Mesenchymal stem cell (in vitro differentiated cells and primary cell): ENCODE measurements around the gene GBF1.
A peak's percentile ranks its signal among the peaks of the same experiment; 100 is the strongest.

Experiments
- DNase-seq: peaks from one replicate; pipeline ENCODE4 v3.0.0-alpha.2; 2013
- H2AFZ ChIP-seq: one replicate; pipeline ENCODE4 v1.6.1; 2013; ENCODE audit warnings: low read depth, mild to moderate bottlenecking, control low read depth, inconsistent platforms, low read length, moderate library complexity
- H2AK5ac ChIP-seq: 2 replicates; pipeline ENCODE4 v1.6.1; 2013; ENCODE audit warnings: low read length, moderate library complexity, mild to moderate bottlenecking, inconsistent platforms; ENCODE audit not compliant: severe bottlenecking
- H2BK120ac ChIP-seq: one replicate; pipeline ENCODE4 v1.6.1; 2013; ENCODE audit warnings: low read depth, mild to moderate bottlenecking, inconsistent platforms, low read length, moderate library complexity
- H2BK12ac ChIP-seq, 2 experiments: one replicate each; pipeline ENCODE4 v1.6.1; 2013; ENCODE audit warnings: inconsistent platforms in 2 of 2, low read length in 2 of 2, mild to moderate bottlenecking in 2 of 2, moderate library complexity in 2 of 2, control low read depth in 1 of 2
- H2BK15ac ChIP-seq: one replicate; pipeline ENCODE4 v1.6.1; 2013; ENCODE audit warnings: mild to moderate bottlenecking, low read depth, inconsistent platforms; ENCODE audit not compliant: poor library complexity, severe bottlenecking
- H2BK5ac ChIP-seq: 2 replicates; pipeline ENCODE4 v1.6.1; 2013; ENCODE audit warnings: low read depth, mild to moderate bottlenecking, low read length, control low read depth, inconsistent platforms; ENCODE audit not compliant: poor library complexity, severe bottlenecking
- H3K14ac ChIP-seq, 2 experiments: one replicate each; pipeline ENCODE4 v1.6.1; 2013; ENCODE audit warnings: inconsistent platforms in 2 of 2, low read length in 2 of 2, control low read depth in 1 of 2, mild to moderate bottlenecking in 1 of 2, moderate library complexity in 1 of 2
- H3K18ac ChIP-seq, 2 experiments: one replicate each; pipeline ENCODE4 v1.6.1; 2013; ENCODE audit warnings: inconsistent platforms in 2 of 2, low read length in 2 of 2, control low read depth in 1 of 2, low read depth in 1 of 2, mild to moderate bottlenecking in 1 of 2
- H3K23ac ChIP-seq, 2 experiments: one replicate each; pipeline ENCODE4 v1.6.1; 2013; ENCODE audit warnings: inconsistent platforms in 2 of 2, low read length in 2 of 2, mild to moderate bottlenecking in 2 of 2, moderate library complexity in 2 of 2, control low read depth in 1 of 2
- H3K27ac ChIP-seq: 2 replicates; pipeline ENCODE4 v1.5.1; 2013; ENCODE audit warnings: mild to moderate bottlenecking, moderate library complexity, low read length, control low read depth, inconsistent platforms; ENCODE audit not compliant: poor library complexity, severe bottlenecking
- H3K27me3 ChIP-seq, 2 experiments: 2 replicates each; pipeline versions ENCODE4 v1.6.1 to v1.7.0; 2013; ENCODE audit warnings: low read length in 2 of 2, mild to moderate bottlenecking in 2 of 2, moderate library complexity in 2 of 2, control low read depth in 1 of 2, inconsistent platforms in 1 of 2; ENCODE audit not compliant: control insufficient read depth in 1 of 2, insufficient read depth in 1 of 2
- H3K36me3 ChIP-seq, 2 experiments: 2 replicates each; pipeline versions ENCODE4 v1.6.1 to v1.7.0; 2013; ENCODE audit warnings: low read length in 2 of 2, control low read depth in 1 of 2, inconsistent platforms in 1 of 2, low read depth in 1 of 2, mild to moderate bottlenecking in 1 of 2; ENCODE audit not compliant: insufficient read depth in 2 of 2, control insufficient read depth in 1 of 2
- H3K4ac ChIP-seq, 2 experiments: one replicate each; pipeline ENCODE4 v1.6.1; 2013; ENCODE audit warnings: inconsistent platforms in 2 of 2, low read length in 2 of 2, mild to moderate bottlenecking in 2 of 2, moderate library complexity in 2 of 2, control low read depth in 1 of 2, low read depth in 1 of 2
- H3K4me1 ChIP-seq: 2 replicates; pipeline ENCODE4 v1.6.1; 2013; ENCODE audit warnings: low read depth, low read length, control low read depth; ENCODE audit not compliant: control insufficient read depth, insufficient read depth
- H3K4me2 ChIP-seq: 2 replicates; pipeline ENCODE4 v1.6.1; 2013; ENCODE audit warnings: low read length, mild to moderate bottlenecking, inconsistent platforms; ENCODE audit not compliant: poor library complexity, severe bottlenecking
- H3K4me3 ChIP-seq, 2 experiments: 2 replicates each; pipeline versions ENCODE4 v1.5.1 to v1.7.0; 2013; ENCODE audit warnings: low read length in 2 of 2, mild to moderate bottlenecking in 2 of 2, control low read depth in 1 of 2, low read depth in 1 of 2; ENCODE audit not compliant: insufficient read depth in 1 of 2
- H3K79me1 ChIP-seq: replicated peaks from 2 replicates; pipeline ENCODE4 v1.6.1; 2013; ENCODE audit warnings: mild to moderate bottlenecking, control low read depth, low read length, inconsistent platforms; ENCODE audit not compliant: poor library complexity, severe bottlenecking
- H3K9ac ChIP-seq: 2 replicates; pipeline ENCODE4 v1.7.0; 2013; ENCODE audit warnings: mild to moderate bottlenecking, low read length, moderate library complexity
- H3K9me3 ChIP-seq: 2 replicates; pipeline ENCODE4 v1.7.0; 2013; ENCODE audit warnings: mild to moderate bottlenecking, low read length; ENCODE audit not compliant: control insufficient read depth
- H4K8ac ChIP-seq: one replicate; pipeline ENCODE4 v1.6.1; 2013; ENCODE audit warnings: inconsistent platforms, mild to moderate bottlenecking, low read length, moderate library complexity
- H4K91ac ChIP-seq: one replicate; pipeline ENCODE4 v1.6.1; 2013; ENCODE audit warnings: mild to moderate bottlenecking, low read length, inconsistent platforms
- WGBS: methylation state at CpG from one replicate; pipeline ENCODE4 v1.1.7; 2013; ENCODE audit warnings: mixed read lengths; 5-methylcytosine and 5-hydroxymethylcytosine counted together

The GBF1 gene

DNA sequence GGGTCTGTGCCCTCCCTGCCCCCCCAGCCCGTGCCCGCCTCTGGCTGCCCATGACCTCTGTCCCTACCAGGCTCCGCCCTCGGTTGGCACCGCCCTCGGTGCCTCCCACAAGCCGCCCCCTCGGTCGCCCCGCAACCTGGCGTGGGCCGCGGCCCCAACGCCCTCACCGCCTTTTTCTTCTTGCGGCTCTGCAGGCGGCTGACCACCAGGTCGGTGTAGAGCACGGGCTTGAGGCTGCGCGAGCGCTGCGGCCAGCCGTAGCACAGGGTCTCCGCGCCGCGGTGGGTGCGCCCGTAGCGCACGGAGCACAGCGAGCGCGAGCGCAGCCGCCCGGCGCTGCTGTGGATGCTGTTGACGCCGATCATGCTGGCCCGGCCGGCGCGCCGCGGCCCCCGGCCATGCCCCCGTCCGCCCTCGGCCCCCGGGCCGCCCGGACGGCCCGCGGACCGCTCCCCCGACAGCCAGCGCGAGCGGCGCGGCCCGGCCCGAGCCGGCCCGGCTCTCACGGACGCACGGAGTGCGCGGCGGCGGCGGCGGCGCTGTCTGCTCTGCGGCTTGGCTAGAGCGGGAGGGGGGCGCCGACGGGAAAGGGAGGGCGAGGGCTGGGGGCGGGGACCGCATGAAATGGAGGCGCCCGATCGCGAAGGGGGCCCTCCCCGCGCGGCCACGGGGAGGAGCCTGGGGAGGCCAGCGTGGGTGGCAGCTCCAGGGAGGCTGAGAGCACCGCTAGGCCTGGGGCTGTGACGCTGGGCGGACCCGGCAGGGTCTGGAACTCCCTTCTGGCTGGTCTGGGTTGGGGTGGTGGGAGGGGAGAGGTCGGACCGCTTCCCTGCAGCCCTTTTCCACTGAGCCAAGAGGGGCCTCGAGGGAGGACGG is 163.6 kb downstream of the GBF1 start:
- Histone ChIP-seq H3K36me3 (peaks cover 0 to 6% of the 10 kb centered on the region in 2 experiments), H3K9me3 (no peaks in the 10 kb centered on the region), H3K4me3 (peak overlapping the region; percentile 34 to 47), H2BK15ac (no peak overlapping the region), H2AK5ac (no peak overlapping the region), H2BK120ac (no peak overlapping the region), H4K91ac (no peak overlapping the region), H3K27me3 (peaks cover 79% of the 10 kb centered on the region in 2 experiments), H3K27ac (no peak overlapping the region), H3K4me2 (peak overlapping the region; percentile 72), H3K9ac (no peak overlapping the region), H2BK12ac (no peak overlapping the region), H3K4me1 (peaks cover 19% of the 10 kb centered on the region), H2BK5ac (no peak overlapping the region), H3K23ac (no peak overlapping the region), H3K79me1 (no peaks in the 10 kb centered on the region), H4K8ac (no peak overlapping the region), H2AFZ (peak overlapping the region; percentile 57), H3K14ac (no peak overlapping the region), H3K4ac (no peak overlapping the region), H3K18ac (peak overlapping the region in 1 of 2 experiments; percentile 43)
- DNase-seq, result peak; percentile 54
- WGBS, result under 1% methylated on average over 30 of the region's 103 CpGs

- Histone ChIP-seq H3K9ac (no peak overlapping the region), H2BK15ac (peak overlapping the region; percentile 73), H3K36me3 (no peaks in the 10 kb centered on the region), H3K14ac (peak overlapping the region in 1 of 2 experiments; percentile 41), H3K9me3 (no peaks in the 10 kb centered on the region), H2BK12ac (peak overlapping the region in 1 of 2 experiments; percentile 21), H3K4me3 (peak overlapping the region in 1 of 2 experiments; percentile 58), H3K27ac (no peak overlapping the region), H3K27me3 (peaks cover 88% of the 10 kb centered on the region in 2 experiments), H3K4me1 (peaks cover 19% of the 10 kb centered on the region), H4K91ac (no peak overlapping the region), H2BK120ac (peak overlapping the region; percentile 57), H3K79me1 (no peaks in the 10 kb centered on the region), H3K4me2 (peak overlapping the region; percentile 72), H4K8ac (peak overlapping the region; percentile 89), H2BK5ac (no peak overlapping the region), H2AFZ (peak overlapping the region; percentile 32), H2AK5ac (no peak overlapping the region), H3K18ac (peak overlapping the region; percentile 56 to 76), H3K23ac (peak overlapping the region; percentile 27 to 68), H3K4ac (peak overlapping the region in 1 of 2 experiments; percentile 64)
- peak; percentile 33 for DNase-seq
- 41% methylated on average over 24 of the region's 24 CpGs for WGBS
These were observed 164.5 kb downstream of the GBF1 start for GRCh38 chr10:102409604-102410428.

- H3K4me2 ChIP-seq, result peak overlapping the region; percentile 69
- WGBS, result 5% methylated on average over 47 of the region's 48 CpGs
- peak overlapping the region in 1 of 2 experiments; percentile 27 for H3K23ac ChIP-seq
- peaks cover 19% of the 10 kb centered on the region for H3K4me1 ChIP-seq
- peak; percentile 47 for DNase-seq
- no peak overlapping the region for H2AK5ac ChIP-seq
- H3K79me1 ChIP-seq, result no peaks in the 10 kb centered on the region
- H3K27me3 ChIP-seq, result peaks cover 90 to 91% of the 10 kb centered on the region in 2 experiments
- peak overlapping the region; percentile 89 for H4K8ac ChIP-seq
- peak overlapping the region; percentile 32 for H2AFZ ChIP-seq
- H2BK15ac ChIP-seq, result peak overlapping the region; percentile 73
- H2BK12ac ChIP-seq, result peak overlapping the region in 1 of 2 experiments; percentile 10
- no peak overlapping the region for H3K14ac ChIP-seq
- peak overlapping the region; percentile 57 for H2BK120ac ChIP-seq
- H2BK5ac ChIP-seq, result no peak overlapping the region
- H4K91ac ChIP-seq, result peak overlapping the region; percentile 13
- H3K27ac ChIP-seq, result no peak overlapping the region
- peak overlapping the region in 1 of 2 experiments; percentile 64 for H3K4ac ChIP-seq
- peak overlapping the region; percentile 31 to 58 for H3K4me3 ChIP-seq
- H3K18ac ChIP-seq, result peak overlapping the region; percentile 56 to 76
- H3K9ac ChIP-seq, result no peak overlapping the region
- H3K36me3 ChIP-seq, result no peaks in the 10 kb centered on the region
- no peaks in the 10 kb centered on the region for H3K9me3 ChIP-seq
These were observed 165.2 kb downstream of the GBF1 start for GRCh38 chr10:102410429-102411073.
